ENCODE data around the gene IP6K1. TPM values are rescaled to one million over a fixed set of nuclear protein-coding genes. Genes with fewer than 3 reads are reported as not detected.
A peak's percentile ranks its signal among the peaks of the same experiment; 100 is the strongest.

Gene IP6K1
- total RNA-seq, 1 donor from 2014 or later: 37.7 TPM

DNA sequence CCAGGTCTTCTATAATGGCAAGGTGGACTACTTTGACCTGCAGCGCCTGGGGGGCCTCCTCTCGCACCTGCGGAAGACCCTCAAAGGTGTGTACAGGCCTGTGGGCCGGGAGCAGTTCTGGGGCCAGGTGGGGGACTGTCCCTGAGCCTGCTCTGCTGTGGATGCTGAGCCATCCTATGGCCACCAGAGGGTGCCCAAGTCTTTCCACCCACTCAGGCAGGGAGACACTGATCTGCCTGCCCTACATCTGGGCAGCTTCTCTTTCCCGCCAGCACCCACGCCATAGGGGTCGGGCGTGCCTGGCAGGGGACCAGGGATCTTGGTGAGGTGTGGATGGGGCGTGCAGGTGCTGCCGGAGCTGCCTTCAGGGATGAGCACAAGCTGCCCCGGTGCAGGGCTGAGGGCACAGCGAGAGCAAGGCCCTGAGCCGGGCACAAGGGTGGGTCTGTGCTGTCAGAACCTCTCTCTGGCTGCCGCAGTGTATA is 82.9 kb downstream of the IP6K1 start:
- TF ChIP-seq, protein P1, sequence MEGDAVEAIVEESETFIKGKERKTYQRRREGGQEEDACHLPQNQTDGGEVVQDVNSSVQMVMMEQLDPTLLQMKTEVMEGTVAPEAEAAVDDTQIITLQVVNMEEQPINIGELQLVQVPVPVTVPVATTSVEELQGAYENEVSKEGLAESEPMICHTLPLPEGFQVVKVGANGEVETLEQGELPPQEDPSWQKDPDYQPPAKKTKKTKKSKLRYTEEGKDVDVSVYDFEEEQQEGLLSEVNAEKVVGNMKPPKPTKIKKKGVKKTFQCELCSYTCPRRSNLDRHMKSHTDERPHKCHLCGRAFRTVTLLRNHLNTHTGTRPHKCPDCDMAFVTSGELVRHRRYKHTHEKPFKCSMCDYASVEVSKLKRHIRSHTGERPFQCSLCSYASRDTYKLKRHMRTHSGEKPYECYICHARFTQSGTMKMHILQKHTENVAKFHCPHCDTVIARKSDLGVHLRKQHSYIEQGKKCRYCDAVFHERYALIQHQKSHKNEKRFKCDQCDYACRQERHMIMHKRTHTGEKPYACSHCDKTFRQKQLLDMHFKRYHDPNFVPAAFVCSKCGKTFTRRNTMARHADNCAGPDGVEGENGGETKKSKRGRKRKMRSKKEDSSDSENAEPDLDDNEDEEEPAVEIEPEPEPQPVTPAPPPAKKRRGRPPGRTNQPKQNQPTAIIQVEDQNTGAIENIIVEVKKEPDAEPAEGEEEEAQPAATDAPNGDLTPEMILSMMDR (IDR thresholded peaks at IDR 0.05; ENCODE audit: insufficient read depth, low read length, poor library complexity, severe bottlenecking): peak; percentile 87
- DNase-seq (ENCODE audit: low read depth): no peak
- H3K4me3 ChIP-seq (ENCODE audit: low read depth, low read length): no peak overlapping the region
- no peaks in the 10 kb centered on the region for H3K27me3 ChIP-seq (ENCODE audit: control insufficient read depth, insufficient read depth, low read length)
- peaks cover 3% of the 10 kb centered on the region for H3K36me3 ChIP-seq (ENCODE audit: control insufficient read depth, insufficient read depth, low read length)

DNA sequence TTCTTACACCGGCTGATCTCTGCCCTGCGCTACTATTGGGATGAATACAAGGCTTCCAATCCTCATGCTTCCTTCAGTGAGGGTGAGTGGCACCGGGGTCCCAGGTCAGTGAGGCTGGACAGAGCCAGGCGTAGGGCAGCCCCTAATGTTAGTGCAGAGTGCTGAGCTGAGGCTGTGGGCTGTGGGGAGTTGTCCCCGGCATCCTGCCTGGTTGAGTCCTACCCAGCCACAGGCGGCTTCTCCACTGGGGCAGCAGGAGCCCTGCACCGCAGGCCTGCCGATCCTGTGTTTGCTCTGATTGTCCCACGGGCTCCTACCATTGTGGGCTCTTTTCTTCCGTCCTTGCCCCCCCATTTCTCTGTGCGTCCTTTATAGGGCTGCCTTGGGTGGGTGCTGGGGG is 83.7 kb downstream of the IP6K1 start:
- TF ChIP-seq, protein P1 (IDR thresholded peaks at IDR 0.05; ENCODE audit: insufficient read depth, low read length, poor library complexity, severe bottlenecking): no peak
- Histone ChIP-seq H3K27me3 (ENCODE audit: control insufficient read depth, insufficient read depth, low read length) (no peaks in the 10 kb centered on the region), H3K36me3 (ENCODE audit: control insufficient read depth, insufficient read depth, low read length) (peaks cover 3% of the 10 kb centered on the region), H3K4me3 (ENCODE audit: low read depth, low read length) (no peak overlapping the region)
- no peak for DNase-seq (ENCODE audit: low read depth)

DNA sequence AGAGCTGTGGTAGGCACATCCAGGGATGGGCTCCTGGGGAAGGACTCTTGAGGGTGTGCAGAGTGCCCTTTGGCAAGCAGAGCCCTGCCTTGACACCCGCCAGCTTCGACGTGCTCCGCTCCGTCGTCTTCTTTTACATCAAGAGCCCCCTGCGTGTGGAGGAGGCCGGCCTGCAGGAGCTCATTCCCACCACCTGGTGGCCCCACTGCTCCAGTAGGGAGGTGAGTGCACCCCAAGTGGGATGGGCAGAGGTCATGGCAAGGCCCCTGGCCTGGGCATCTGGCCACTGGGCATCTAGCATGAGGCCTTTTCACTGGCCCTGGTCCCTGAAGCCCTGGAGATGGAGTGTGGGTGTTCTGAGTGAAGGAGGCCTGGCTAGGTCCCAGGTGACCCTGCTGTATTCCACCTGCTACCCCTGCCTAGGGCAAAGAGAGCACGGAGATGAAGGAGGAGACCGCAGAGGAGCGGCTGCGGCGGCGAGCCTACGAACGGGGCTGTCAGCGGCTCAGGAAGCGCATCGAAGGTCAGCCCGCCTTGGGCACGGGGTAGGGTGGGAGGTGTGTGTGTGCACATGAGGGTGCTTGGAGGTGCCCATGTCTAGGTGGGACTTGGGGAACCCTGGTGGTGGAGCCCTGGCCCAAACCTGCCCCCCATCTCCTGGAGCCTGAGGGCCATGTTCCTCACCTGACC is 84.8 kb downstream of the IP6K1 start:
- H3K4me3 ChIP-seq (ENCODE audit: low read depth, low read length): no peak overlapping the region
- H3K36me3 ChIP-seq (ENCODE audit: control insufficient read depth, insufficient read depth, low read length): peaks cover 3% of the 10 kb centered on the region
- H3K27me3 ChIP-seq (ENCODE audit: control insufficient read depth, insufficient read depth, low read length): no peaks in the 10 kb centered on the region
- DNase-seq (ENCODE audit: low read depth): no peak
- TF ChIP-seq, protein P1 (IDR thresholded peaks at IDR 0.05; ENCODE audit: insufficient read depth, low read length, poor library complexity, severe bottlenecking): peak; percentile 62

DNA sequence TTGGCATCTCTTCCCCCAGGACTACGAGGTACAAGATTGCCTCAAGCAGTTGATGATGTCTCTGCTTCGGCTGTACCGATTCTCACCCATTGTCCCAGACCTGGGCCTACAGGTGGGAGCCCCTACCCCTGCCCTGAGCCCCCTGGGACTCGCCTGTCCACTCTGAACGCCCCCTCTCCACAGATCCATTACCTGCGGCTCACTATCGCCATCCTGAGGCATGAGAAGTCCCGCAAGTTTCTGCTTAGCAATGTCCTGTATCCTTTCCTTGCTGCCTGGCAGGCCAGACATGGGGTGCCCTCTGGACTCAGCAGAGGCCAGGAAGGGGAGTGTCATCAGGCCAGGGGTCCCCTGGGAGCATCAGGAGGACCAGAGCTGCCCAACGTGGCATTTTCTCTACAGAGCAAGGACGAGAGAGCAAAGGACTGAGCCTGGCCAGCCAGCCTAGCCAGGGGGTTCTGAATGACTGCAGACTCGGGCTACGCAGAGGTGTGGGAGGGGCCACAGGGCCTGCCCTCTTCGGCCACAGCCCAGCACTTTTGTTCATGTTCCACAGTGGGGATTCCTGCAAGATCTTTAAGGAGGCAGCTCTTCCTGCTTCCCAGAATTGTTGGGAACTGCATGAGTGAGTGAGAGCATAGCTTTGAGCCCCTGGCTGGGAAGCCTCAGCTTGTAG is 85.8 kb downstream of the IP6K1 start:
- TF ChIP-seq, protein P1 (IDR thresholded peaks at IDR 0.05; ENCODE audit: insufficient read depth, low read length, poor library complexity, severe bottlenecking): peak; percentile 18
- Histone ChIP-seq H3K36me3 (ENCODE audit: control insufficient read depth, insufficient read depth, low read length) (peaks cover 3% of the 10 kb centered on the region), H3K27me3 (ENCODE audit: control insufficient read depth, insufficient read depth, low read length) (no peaks in the 10 kb centered on the region), H3K4me3 (ENCODE audit: low read depth, low read length) (no peak overlapping the region)
- no peak for DNase-seq (ENCODE audit: low read depth)

DNA sequence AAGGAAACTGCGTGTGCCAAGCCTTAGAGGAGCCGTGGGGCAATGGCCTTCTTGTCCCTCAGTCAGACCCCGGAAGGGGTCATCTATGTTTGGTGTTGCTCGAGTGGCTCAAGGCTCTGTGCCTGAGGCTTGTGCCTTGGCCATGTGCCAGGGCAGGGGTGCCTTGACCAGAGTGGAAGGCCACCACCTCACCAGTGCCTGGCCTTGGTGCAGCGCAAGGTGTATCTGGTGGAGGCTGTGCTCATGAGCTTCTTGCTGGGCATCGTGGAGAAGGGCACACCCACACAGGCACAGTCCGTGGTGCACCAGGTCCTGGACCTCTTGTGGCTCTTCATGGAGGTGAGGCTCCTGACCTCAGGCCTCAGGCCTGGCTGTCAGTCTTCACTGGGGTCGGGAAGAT is 86.3 kb downstream of the IP6K1 start:
- Histone ChIP-seq H3K27me3 (ENCODE audit: control insufficient read depth, insufficient read depth, low read length) (no peaks in the 10 kb centered on the region), H3K36me3 (ENCODE audit: control insufficient read depth, insufficient read depth, low read length) (peaks cover 3% of the 10 kb centered on the region), H3K4me3 (ENCODE audit: low read depth, low read length) (no peak overlapping the region)
- TF ChIP-seq, protein P1 (IDR thresholded peaks at IDR 0.05; ENCODE audit: insufficient read depth, low read length, poor library complexity, severe bottlenecking): no peak
- DNase-seq (ENCODE audit: low read depth): no peak
